Transverse colon (tissue), 3 donors: Measurements from ENCODE around the gene FAM9C.

Experiments
- CTCF ChIP-seq, 5 experiments: fragments of 200-600 bp in 3 of 5; fragments of 450-650 bp in 2 of 5; sonication (generic) in 3 of 5; IDR thresholded peaks; 1 replicate in 2 of 5; 2 replicates in 3 of 5; pipeline ENCODE4 v1.5.1; 2016 to 2017; ENCODE audit warnings: antibody characterized with exemption in 5 of 5, inconsistent platforms in 3 of 5, mild to moderate bottlenecking in 2 of 5, moderate library complexity in 1 of 5
- EP300 ChIP-seq: sonication (generic); formaldehyde crosslinking; IDR thresholded peaks from one replicate; pipeline ENCODE4 v1.6.1; 2017; ENCODE audit warnings: antibody characterized with exemption, low read depth
- POLR2A ChIP-seq: fragments of 450-650 bp; IDR thresholded peaks from one replicate; pipeline ENCODE4 v1.6.1; 2016; ENCODE audit warnings: antibody characterized with exemption, mild to moderate bottlenecking, moderate library complexity

DNA sequence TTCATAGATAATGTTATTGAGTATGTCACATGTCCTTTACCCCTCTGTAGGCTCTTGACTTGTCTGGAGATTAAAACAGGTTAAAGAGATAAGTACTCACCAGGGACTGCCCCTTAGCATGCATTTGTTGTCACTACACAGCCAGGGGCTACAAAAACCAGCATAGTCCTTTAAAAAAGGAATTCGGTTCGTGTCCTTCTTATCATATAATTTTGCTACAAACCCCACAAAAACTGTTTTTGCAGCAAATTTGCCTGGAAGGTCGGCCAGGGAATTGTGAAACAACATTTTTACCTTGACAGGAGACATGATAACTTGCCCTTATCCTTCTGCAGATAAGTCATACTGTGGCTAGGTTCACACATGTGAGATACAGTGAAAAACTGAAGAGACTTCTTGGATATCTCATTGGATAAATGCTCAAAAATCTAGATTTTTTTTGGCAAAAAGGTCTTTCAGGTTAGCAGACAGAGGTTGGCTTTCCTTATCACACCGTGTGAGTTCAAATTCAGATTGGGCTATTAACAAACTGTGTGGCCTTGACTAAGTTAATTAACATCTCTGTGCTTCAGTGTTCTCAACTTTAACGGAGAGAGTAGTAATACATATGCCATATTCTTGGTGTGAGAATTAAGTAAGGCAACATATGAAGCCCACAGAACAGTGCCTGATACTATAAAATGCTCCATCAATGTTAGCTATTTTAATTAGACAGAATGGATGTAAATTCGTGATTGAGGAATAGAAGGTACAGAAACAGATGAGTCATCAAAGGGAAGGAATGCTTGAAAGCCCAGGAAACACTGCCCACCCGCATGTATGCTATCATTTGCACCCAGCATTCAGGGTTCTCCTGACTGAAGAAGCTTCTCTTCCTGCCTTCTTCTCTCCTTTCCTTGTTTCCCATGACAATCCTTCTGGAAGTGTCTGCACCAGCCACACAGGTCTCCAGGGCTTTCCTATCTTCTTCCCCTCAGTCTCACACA lies 30.0 kb downstream of the FAM9C start:
- TF ChIP-seq POLR2A (no peak), CTCF (IDR thresholded peaks at IDR 0.05) (no peak), EP300 (no peak)
